CD4-positive, alpha-beta T cell treated with Interleukin-17A for 1 hour (primary cell): ENCODE measurements around the gene ATP6AP1.
A peak's percentile ranks its signal among the peaks of the same experiment; 100 is the strongest.

Experiments
- DNase-seq: peaks from one replicate; pipeline ENCODE4 v3.0.0-alpha.2; 2020

ATP6AP1 gene

GRCh38 chrX:154450312-154450711 lies 21.8 kb downstream of the ATP6AP1 start:
- no peak for DNase-seq

GRCh38 chrX:154452823-154453222 lies 24.3 kb downstream of the ATP6AP1 start:
- DNase-seq = no peak

DNA sequence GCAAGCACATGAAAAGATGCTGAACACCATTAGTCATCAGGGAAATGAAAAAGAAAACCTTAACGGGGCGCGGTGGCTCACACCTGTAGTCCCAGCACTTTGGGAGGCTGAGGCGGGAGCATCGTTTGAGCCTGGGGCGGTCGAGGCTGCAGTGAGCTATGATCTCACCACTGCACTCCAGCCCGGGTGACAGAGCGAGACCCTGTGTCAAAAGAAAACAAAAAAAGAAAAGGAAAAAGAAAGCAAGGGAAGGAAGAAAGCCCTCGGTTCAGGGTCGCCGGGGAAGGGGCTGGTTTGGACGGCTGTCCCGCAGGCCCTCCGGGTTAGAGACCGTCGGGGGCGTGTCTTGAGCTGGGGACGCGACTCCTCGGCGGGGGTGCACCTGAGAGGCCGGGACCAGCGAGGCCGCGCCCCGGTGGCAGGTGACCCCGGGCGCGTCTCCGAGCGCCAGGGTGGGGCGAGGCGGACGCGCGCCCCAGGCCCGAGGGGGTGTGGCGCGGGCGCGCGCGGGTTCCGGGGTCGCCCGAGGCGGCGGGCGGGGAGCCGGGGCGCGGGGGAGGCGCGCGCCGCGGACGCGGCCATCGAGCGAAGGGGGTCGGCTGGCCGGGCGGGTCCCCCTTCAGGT lies 29.1 kb downstream of the ATP6AP1 start:
- DNase-seq = peak; percentile 72

DNA sequence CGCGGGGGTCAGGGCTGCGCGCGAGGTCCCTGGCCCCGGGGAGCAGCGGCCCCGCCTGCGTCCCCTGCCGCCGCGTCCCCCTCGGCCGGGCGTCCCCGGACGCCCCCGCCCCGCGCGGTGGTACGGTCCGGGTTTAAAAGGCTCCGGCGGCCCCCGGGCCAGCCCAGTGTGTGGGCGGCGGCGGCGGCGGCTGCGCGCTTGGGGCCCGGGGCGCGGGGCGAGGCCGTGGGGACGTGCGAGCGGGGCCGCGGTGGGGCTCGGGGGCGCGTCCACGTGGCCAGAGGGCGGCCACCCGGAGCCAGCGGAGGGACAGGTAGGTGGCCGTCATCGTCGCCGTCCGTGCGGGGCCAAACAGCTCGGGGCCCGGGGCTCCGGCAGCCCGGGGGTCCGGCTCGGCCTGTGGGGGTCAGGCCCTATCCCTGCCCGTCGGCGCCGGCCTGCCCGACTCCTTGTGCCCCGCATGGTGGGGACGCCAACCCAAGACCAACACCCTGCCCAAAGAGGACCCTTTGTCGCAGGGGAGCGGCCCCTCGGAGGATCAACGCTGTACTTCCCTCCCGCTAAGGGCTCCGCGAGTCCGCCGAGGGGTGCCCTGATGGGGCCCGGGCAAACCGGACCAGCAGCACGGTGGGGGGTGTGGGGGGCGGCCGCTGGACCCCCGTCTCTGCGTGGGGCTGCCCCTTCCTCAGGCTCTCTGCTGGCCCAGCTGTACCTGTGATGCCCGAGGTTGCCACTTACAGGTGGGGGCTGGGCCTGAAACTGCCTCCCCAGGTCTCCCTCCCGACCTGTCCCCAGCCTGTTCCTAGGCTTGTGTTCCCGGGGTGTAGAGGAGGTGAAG lies 29.9 kb downstream of the ATP6AP1 start, which contains the start of gene PLXNA3:
PLXNA3 (plus strand) TSS at position 166 of the 838 bp plus-strand sequence. CDS start 1,903 bp downstream, outside the sequence.
- DNase-seq = peak; percentile 74

GRCh38 chrX:154458954-154459778 lies 30.7 kb downstream of the ATP6AP1 start:
- DNase-seq = no peak

GRCh38 chrX:154459832-154460231 lies 31.4 kb downstream of the ATP6AP1 start:
- DNase-seq = no peak

DNA sequence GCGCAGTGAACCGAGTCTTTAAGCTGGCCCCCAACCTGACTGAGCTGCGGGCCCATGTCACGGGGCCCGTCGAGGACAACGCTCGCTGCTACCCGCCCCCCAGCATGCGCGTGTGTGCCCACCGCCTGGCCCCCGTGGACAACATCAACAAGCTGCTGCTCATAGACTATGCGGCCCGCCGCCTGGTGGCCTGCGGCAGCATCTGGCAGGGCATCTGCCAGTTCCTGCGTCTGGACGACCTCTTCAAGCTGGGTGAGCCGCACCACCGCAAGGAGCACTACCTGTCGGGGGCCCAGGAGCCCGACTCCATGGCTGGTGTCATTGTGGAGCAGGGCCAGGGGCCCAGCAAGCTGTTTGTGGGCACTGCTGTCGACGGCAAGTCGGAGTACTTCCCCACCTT lies 31.8 kb downstream of the ATP6AP1 start:
- DNase-seq = no peak

DNA sequence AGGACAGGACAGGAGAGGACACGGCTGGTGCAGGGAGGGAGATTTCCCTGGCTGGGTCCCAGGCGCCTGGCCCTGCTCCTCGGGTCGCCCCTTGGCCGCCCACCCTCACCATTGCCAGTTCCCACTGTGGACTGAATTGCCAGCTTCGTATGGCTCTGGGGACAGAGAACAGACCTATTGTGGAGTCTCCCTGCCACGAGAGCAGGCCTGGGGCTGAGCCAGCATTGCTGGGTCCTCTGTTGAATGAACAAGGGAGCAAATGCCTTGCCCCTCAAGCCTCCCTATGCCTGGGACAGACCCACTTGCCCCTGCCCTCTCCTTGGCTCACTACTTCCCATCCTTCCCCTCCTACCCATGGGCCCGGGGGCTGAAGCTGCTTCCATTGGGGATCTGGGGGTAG lies 33.9 kb downstream of the ATP6AP1 start:
- DNase-seq = no peak

DNA sequence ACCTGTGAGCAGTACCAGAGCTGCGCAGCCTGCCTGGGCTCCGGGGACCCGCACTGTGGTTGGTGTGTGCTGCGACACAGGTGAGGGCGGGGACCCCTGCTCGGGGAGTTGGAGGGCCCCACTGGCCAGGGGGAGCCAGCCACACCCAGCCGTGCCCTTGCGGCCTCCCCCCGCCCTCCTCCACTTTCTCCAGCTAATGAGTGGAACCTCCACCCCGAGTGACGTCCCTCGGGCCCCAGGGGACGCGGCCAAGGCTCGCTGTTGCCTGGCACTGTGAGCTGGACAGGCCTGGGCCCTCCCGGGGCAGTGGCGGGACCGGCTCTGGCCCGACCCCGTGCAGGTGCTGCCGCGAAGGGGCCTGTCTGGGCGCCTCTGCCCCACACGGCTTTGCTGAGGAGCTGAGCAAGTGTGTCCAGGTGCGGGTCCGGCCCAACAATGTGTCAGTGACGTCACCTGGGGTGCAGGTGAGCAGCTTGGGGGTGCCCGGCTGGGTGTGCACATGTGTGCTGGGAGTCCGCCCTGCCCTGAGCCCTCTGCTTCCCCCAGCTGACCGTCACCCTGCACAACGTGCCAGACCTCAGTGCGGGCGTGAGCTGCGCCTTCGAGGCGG lies 35.2 kb downstream of the ATP6AP1 start:
- no peak for DNase-seq

GRCh38 chrX:154464806-154465365 lies 36.4 kb downstream of the ATP6AP1 start:
- no peak for DNase-seq

GRCh38 chrX:154465601-154466000 lies 37.1 kb downstream of the ATP6AP1 start:
- no peak for DNase-seq

DNA sequence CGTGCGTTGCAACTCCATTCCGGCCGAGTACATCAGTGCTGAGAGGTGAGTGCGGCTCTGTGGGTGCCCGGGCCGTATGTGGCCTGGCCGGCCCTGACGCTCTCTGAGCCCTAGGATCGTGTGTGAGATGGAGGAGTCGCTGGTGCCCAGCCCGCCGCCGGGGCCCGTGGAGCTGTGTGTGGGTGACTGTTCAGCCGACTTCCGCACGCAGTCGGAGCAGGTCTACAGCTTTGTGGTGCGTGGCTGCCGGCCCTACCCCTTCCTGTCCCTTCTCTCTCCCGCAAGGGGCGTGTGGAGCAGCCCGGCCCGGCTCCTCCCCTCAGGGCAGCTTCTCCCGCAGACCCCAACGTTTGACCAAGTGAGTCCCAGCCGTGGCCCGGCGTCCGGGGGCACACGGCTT lies 37.6 kb downstream of the ATP6AP1 start:
- no peak for DNase-seq

DNA sequence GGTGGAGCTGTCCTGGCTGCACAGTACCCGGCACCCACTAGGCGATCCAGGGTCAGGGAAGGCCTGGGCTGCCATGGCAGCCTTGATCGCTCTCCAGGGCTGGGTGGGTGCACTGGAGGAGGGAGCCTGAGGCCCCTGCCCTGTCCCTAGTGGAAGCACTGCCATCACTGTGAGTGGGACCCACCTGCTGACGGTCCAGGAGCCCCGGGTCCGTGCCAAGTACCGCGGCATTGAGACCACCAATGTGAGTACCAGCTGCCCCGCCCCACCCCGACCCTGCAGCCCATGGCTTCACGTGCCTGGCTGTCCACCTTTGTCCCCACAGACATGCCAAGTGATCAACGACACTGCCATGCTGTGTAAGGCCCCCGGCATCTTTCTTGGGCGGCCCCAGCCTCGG lies 38.4 kb downstream of the ATP6AP1 start:
- no peak for DNase-seq

- DNase-seq = no peak
These were observed 39.1 kb downstream of the ATP6AP1 start for GRCh38 chrX:154467556-154467955.

DNA sequence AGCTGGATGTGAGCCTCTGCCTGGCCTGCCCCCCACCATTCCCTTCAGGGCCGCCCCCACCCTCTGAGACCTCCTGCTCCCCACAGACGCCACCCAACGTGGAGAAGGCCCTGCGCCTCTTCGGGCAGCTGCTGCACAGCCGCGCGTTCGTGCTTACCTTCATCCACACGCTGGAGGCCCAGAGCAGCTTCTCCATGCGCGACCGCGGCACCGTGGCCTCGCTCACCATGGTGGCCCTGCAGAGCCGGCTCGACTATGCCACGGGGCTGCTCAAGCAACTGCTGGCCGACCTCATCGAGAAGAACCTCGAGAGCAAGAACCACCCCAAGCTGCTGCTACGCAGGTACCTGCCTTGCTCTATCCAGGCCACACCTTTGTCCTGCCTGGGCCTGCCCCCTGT lies 39.7 kb downstream of the ATP6AP1 start:
- DNase-seq = no peak

DNA sequence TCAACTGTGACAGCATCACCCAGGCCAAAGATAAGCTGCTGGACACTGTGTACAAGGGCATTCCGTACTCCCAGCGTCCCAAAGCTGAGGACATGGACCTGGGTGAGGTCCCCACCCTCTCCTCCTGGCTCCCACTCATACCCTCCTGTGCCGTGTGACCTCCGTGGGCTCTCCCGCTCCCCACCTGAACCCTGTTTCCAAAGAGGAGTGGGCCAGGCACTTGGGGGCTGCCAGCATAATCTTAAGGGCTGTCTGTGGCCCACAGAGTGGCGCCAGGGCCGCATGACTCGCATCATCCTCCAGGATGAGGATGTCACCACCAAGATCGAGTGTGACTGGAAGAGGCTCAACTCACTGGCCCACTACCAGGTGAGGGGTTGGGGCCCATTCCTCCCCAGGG lies 40.6 kb downstream of the ATP6AP1 start:
- no peak for DNase-seq

DNA sequence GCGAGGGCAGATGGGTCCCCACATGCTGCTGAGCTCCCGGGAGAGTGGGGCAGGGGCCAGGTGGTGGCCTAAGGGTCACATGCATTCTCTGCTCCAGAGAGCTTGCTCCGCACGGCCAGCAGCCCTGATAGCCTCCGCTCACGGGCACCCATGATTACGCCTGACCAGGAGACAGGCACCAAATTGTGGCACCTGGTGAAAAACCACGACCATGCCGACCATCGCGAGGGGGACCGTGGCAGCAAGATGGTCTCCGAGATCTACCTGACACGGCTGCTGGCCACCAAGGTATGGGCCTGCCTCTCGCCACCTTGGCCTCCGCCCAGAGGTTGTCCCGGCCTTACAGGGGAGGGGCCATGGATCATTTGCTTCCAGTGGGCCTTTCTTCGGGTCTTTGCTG lies 41.4 kb downstream of the ATP6AP1 start:
- DNase-seq = no peak

DNA sequence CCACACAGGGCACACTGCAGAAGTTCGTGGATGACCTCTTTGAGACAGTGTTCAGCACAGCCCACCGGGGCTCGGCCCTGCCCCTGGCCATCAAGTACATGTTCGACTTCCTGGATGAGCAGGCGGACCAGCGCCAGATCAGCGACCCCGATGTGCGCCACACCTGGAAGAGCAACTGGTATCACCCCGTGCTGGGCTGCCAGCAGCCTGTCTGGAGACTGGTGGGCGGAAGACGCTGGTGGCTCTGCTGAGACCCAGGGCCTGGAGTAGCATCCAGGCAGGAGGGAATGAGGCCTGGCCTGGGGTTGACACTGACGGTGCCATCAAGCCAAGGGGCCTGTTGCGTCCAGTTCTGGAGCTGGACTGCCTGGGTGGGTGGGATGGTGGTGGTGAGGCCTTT lies 42.0 kb downstream of the ATP6AP1 start:
- no peak for DNase-seq

GRCh38 chrX:154470914-154471568 lies 42.6 kb downstream of the ATP6AP1 start:
- DNase-seq = no peak

DNA sequence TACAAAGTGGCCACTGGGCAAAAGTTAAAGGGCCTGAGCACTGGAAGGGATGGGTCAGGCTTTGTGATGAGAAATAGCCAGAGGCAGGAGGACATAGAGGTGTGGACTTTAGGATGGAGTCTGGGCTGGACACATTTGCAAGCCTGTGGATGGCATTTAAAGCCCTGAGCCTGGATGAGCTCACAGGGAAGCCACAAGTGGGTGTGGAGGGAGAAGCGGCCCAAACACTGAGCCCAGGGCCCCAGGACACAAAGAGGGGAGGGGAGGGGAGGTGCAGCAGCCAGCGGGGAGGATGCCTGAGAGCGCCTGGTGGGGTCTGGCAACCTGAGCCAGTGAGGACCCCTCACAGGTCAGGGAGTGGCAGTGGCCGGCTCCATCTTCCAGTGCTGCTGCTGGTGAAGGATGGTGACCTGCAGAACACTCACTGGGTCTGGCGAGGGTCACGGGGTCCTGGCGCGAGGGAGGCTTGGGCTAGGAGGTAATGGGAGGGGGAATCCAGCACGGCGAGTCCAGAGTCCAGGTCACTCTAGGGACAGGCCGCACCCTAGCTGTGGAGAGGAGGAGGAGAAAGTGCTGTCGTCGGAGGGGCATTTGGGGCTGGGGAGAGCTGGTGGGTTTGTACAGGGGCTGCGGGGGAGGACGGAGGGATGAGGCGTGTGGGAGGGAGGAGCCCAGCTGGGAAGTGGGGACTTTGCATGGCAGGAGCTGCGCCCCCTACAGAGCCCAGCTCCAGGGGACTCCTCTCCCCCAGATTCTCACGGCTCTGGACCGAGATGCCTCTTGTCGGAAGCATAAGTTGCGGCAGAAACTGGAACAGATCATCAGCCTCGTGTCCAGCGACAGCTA lies 43.6 kb downstream of the ATP6AP1 start:
- DNase-seq = no peak
